H9 (cell line): Measurements from ENCODE around the gene GJA10. TPM values are rescaled to one million over a fixed set of nuclear protein-coding genes. Genes with fewer than 3 reads are reported as not detected.

Source experiments
- DNase-seq: peaks from one replicate; pipeline ENCODE4 v3.0.0-alpha.2; 2017
- H2AFZ ChIP-seq: one replicate; pipeline ENCODE4 v1.6.1; 2013; ENCODE audit warnings: mild to moderate bottlenecking, low read length, control low read depth, moderate library complexity
- H2AK5ac ChIP-seq: 2 replicates; pipeline ENCODE4 v1.6.1; 2013; ENCODE audit warnings: low read length, control low read depth, mixed read lengths; ENCODE audit not compliant: insufficient read length
- H2BK120ac ChIP-seq: one replicate; pipeline ENCODE4 v1.6.1; 2013; ENCODE audit warnings: low read depth, mild to moderate bottlenecking, low read length, control low read depth, inconsistent platforms; ENCODE audit not compliant: poor library complexity, severe bottlenecking
- H2BK12ac ChIP-seq: 2 replicates; pipeline ENCODE4 v1.6.1; 2013; ENCODE audit warnings: low read length, control low read depth, mixed read lengths, low read depth; ENCODE audit not compliant: insufficient read length
- H2BK15ac ChIP-seq: 2 replicates; pipeline ENCODE4 v1.6.1; 2013; ENCODE audit warnings: low read depth, low read length, control low read depth
- H2BK20ac ChIP-seq: one replicate; pipeline ENCODE4 v1.6.1; 2013; ENCODE audit warnings: low read depth, mild to moderate bottlenecking, low read length, control low read depth, inconsistent platforms; ENCODE audit not compliant: poor library complexity, severe bottlenecking
- H2BK5ac ChIP-seq: 2 replicates; pipeline ENCODE4 v1.6.1; 2013; ENCODE audit warnings: low read length, control low read depth, mixed read lengths; ENCODE audit not compliant: insufficient read length
- H3K14ac ChIP-seq: 2 replicates; pipeline ENCODE4 v1.6.1; 2013; ENCODE audit warnings: low read length, control low read depth; ENCODE audit not compliant: insufficient read depth
- H3K18ac ChIP-seq: 2 replicates; pipeline ENCODE4 v1.6.1; 2013; ENCODE audit warnings: low read depth, mild to moderate bottlenecking, mixed read lengths, low read length, control low read depth; ENCODE audit not compliant: insufficient read length
- H3K23ac ChIP-seq: 2 replicates; pipeline ENCODE4 v1.6.1; 2013; ENCODE audit warnings: low read length, control low read depth, mixed read lengths, low read depth; ENCODE audit not compliant: insufficient read length
- H3K23me2 ChIP-seq: 2 replicates; pipeline ENCODE4 v1.6.1; 2013; ENCODE audit warnings: low read depth, mild to moderate bottlenecking, mixed read lengths, low read length, control low read depth; ENCODE audit not compliant: insufficient read length, poor library complexity, severe bottlenecking
- H3K27ac ChIP-seq: 2 replicates; pipeline ENCODE4 v1.5.1; 2013; ENCODE audit warnings: low read length, control low read depth, mixed read lengths, low read depth; ENCODE audit not compliant: insufficient read length
- H3K27me3 ChIP-seq: 2 replicates; pipeline ENCODE4 v1.6.1; 2013; ENCODE audit warnings: low read length, control low read depth, inconsistent platforms; ENCODE audit not compliant: insufficient read depth
- H3K4ac ChIP-seq: 2 replicates; pipeline ENCODE4 v1.6.1; 2013; ENCODE audit warnings: low read depth, mild to moderate bottlenecking, control low read depth, inconsistent platforms, low read length, moderate library complexity
- H3K4me1 ChIP-seq: 2 replicates; pipeline ENCODE4 v1.6.1; 2013; ENCODE audit warnings: low read length, control low read depth, inconsistent platforms; ENCODE audit not compliant: insufficient read depth
- H3K4me2 ChIP-seq: 2 replicates; pipeline ENCODE4 v1.6.1; 2013; ENCODE audit warnings: low read length, control low read depth, mixed read lengths; ENCODE audit not compliant: insufficient read length, insufficient read depth
- H3K56ac ChIP-seq: 2 replicates; pipeline ENCODE4 v1.6.1; 2013; ENCODE audit warnings: low read depth, mild to moderate bottlenecking, mixed read lengths, low read length, control low read depth; ENCODE audit not compliant: insufficient read length
- H3K79me1 ChIP-seq: 2 replicates; pipeline ENCODE4 v1.6.1; 2013; ENCODE audit warnings: low read depth, mild to moderate bottlenecking, moderate library complexity, low read length, control low read depth, inconsistent platforms; ENCODE audit not compliant: insufficient read depth, poor library complexity, severe bottlenecking
- H3K79me2 ChIP-seq: 2 replicates; pipeline ENCODE4 v1.6.1; 2013; ENCODE audit warnings: low read length, control low read depth, inconsistent platforms; ENCODE audit not compliant: insufficient read depth
- H3K9ac ChIP-seq: 2 replicates; pipeline ENCODE4 v1.6.1; 2013; ENCODE audit warnings: low read length, control low read depth, mixed read lengths; ENCODE audit not compliant: insufficient read length; ENCODE audit errors: extremely low read depth
- H3K9me3 ChIP-seq: one replicate; pipeline ENCODE4 v1.6.1; 2013; ENCODE audit warnings: low read depth, low read length, inconsistent platforms; ENCODE audit not compliant: control insufficient read depth
- H3T11ph ChIP-seq: one replicate; pipeline ENCODE4 v1.6.1; 2013; ENCODE audit warnings: mild to moderate bottlenecking, low read length, control low read depth, inconsistent platforms
- H4K20me1 ChIP-seq: one replicate; pipeline ENCODE4 v1.6.1; 2013; ENCODE audit not compliant: control insufficient read depth, insufficient read length, insufficient read depth
- H4K5ac ChIP-seq: 2 replicates; pipeline ENCODE4 v1.6.1; 2013; ENCODE audit warnings: low read depth, mild to moderate bottlenecking, mixed read lengths, low read length, control low read depth; ENCODE audit not compliant: insufficient read length
- H4K8ac ChIP-seq: replicated peaks from 2 replicates; pipeline ENCODE4 v1.6.1; 2013; ENCODE audit warnings: low read length, control low read depth, mixed read lengths, low read depth; ENCODE audit not compliant: insufficient read length
- H4K91ac ChIP-seq: 2 replicates; pipeline ENCODE4 v1.6.1; 2013; ENCODE audit warnings: low read depth, mild to moderate bottlenecking, moderate library complexity, mixed read lengths, low read length, control low read depth; ENCODE audit not compliant: insufficient read length
- H3K27ac Mint-ChIP-seq, 3 experiments: 2 replicates in 2 of 3; 3 replicates in 1 of 3; pipeline ENCODE4 v1.8.0; 2020 to 2021; ENCODE audit warnings: mixed read lengths in 3 of 3, mild to moderate bottlenecking in 1 of 3, moderate library complexity in 1 of 3
- H3K27me3 Mint-ChIP-seq: 2 replicates; pipeline ENCODE4 v1.8.0; 2021; ENCODE audit warnings: low read depth, mild to moderate bottlenecking, moderate library complexity, mixed read lengths
- H3K36me3 Mint-ChIP-seq, 3 experiments: 2 replicates in 2 of 3; 3 replicates in 1 of 3; pipeline ENCODE4 v1.8.0; 2020 to 2021; ENCODE audit warnings: low read depth in 3 of 3, mixed read lengths in 3 of 3; ENCODE audit not compliant: insufficient read depth in 1 of 3
- H3K4me1 Mint-ChIP-seq, 2 experiments: 2 replicates each; pipeline ENCODE4 v1.8.0; 2020; ENCODE audit warnings: mixed read lengths in 2 of 2
- H3K4me3 Mint-ChIP-seq, 2 experiments: 2 replicates in 1 of 2; 3 replicates in 1 of 2; pipeline ENCODE4 v1.8.0; 2020 to 2021; ENCODE audit warnings: mild to moderate bottlenecking in 2 of 2, mixed read lengths in 2 of 2, moderate library complexity in 1 of 2
- H3K9me3 Mint-ChIP-seq, 2 experiments: 2 replicates in 1 of 2; 3 replicates in 1 of 2; pipeline ENCODE4 v1.8.0; 2020; ENCODE audit warnings: mild to moderate bottlenecking in 2 of 2, mixed read lengths in 2 of 2, moderate library complexity in 1 of 2
- WGBS: extraction: QIAGEN DNeasy Blood & Tissue Kit; methylation state at CpG from one replicate; pipeline ENCODE4 v1.1.7; 2013; ENCODE audit warnings: missing lambda C conversion rate, low lambda C conversion rate, mixed read lengths; ENCODE audit not compliant: insufficient read length; ENCODE audit errors: extremely low coverage; 5-methylcytosine and 5-hydroxymethylcytosine counted together
- total RNA-seq: library from RNA; stranded (reverse); gene quantifications from 2 replicates; pipeline ENCODE4 v1.2.1, GENCODE V29; 2021
- TF ChIP-seq, protein P1 (sequence below): fragments of 200-600 bp; sonication (generic); conservative IDR thresholded peaks from 3 replicates; pipeline ENCODE4 v1.8.0; 2021; ENCODE audit warnings: antibody characterized with exemption, mild to moderate bottlenecking

The GJA10 gene
- total RNA-seq, 1 experiment from 2014 or later: not detected

DNA sequence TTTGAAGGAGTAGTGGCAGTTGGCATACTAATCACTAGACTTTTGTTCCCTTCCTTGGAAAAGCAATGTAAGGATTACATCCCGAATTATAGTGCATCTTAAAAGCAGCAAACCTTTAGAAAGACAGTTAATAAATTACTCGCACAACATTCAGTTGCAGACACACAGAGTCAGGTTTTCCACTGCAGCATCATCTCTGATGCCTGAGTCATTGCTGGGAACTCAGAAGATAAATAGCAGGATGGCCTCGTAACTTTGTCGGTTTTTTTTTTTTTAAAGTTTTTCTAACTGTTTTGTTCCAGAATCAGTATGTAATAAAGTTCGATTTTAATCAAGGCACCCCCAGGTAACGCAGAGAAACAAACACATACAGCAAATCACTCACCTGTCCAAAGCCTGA, 34.3 kb downstream of the GJA10 start:
- no peak overlapping the region for H3K27ac Mint-ChIP-seq
- Histone ChIP-seq H2BK15ac (no peak overlapping the region), H4K8ac (no peak overlapping the region), H3T11ph (no peak overlapping the region), H3K4me1 (no peaks in the 10 kb centered on the region), H3K9me3 (no peaks in the 10 kb centered on the region), H2BK20ac (no peak overlapping the region), H4K20me1 (no peaks in the 10 kb centered on the region), H3K23me2 (no peaks in the 10 kb centered on the region), H3K4me2 (no peak overlapping the region), H4K91ac (no peak overlapping the region), H3K14ac (no peak overlapping the region), H3K23ac (no peak overlapping the region), H3K9ac (no peak overlapping the region), H4K5ac (no peak overlapping the region), H2BK120ac (no peak overlapping the region), H2BK12ac (no peak overlapping the region), H3K27me3 (no peaks in the 10 kb centered on the region), H3K18ac (no peak overlapping the region), H2AK5ac (no peak overlapping the region), H3K4ac (no peak overlapping the region), H2BK5ac (no peak overlapping the region), H3K79me2 (no peaks in the 10 kb centered on the region), H3K56ac (no peak overlapping the region), H3K79me1 (no peaks in the 10 kb centered on the region), H2AFZ (no peak overlapping the region), H3K27ac (no peak overlapping the region)
- H3K4me3 Mint-ChIP-seq: no peak overlapping the region
- peaks cover 12 to 23% of the 10 kb centered on the region in 2 experiments for H3K4me1 Mint-ChIP-seq
- H3K36me3 Mint-ChIP-seq: no peaks in the 10 kb centered on the region
- no CpG with 5 or more reads among the region's 6 CpGs for WGBS
- DNase-seq: no peak
- H3K27me3 Mint-ChIP-seq: no peaks in the 10 kb centered on the region
- TF ChIP-seq, protein P1, sequence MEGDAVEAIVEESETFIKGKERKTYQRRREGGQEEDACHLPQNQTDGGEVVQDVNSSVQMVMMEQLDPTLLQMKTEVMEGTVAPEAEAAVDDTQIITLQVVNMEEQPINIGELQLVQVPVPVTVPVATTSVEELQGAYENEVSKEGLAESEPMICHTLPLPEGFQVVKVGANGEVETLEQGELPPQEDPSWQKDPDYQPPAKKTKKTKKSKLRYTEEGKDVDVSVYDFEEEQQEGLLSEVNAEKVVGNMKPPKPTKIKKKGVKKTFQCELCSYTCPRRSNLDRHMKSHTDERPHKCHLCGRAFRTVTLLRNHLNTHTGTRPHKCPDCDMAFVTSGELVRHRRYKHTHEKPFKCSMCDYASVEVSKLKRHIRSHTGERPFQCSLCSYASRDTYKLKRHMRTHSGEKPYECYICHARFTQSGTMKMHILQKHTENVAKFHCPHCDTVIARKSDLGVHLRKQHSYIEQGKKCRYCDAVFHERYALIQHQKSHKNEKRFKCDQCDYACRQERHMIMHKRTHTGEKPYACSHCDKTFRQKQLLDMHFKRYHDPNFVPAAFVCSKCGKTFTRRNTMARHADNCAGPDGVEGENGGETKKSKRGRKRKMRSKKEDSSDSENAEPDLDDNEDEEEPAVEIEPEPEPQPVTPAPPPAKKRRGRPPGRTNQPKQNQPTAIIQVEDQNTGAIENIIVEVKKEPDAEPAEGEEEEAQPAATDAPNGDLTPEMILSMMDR: no peak
- H3K9me3 Mint-ChIP-seq: no peaks in the 10 kb centered on the region; a peak in 1 of 5 replicates
